PC-9 (cell line): ENCODE data around the gene FTO.

Source experiments
- CTCF ChIP-seq: fragments of 200-600 bp; sonication (generic); conservative IDR thresholded peaks from 2 replicates; pipeline ENCODE4 v1.6.1; 2017; ENCODE audit warnings: mixed run types, antibody characterized with exemption, mild to moderate bottlenecking, moderate library complexity
- EZH2 ChIP-seq: fragments of 200-600 bp; sonication (generic); IDR thresholded peaks from 2 replicates; pipeline ENCODE4 v1.8.0; 2017; ENCODE audit warnings: antibody characterized with exemption, low read depth

GRCh38 chr16:53964145-53964790 lies 260.3 kb downstream of the FTO start:
- TF ChIP-seq EZH2 (no peak), CTCF (no peak)
